Rectal smooth muscle tissue (tissue), 1 donor: ENCODE measurements around the gene PALLD.
A peak's percentile ranks its signal among the peaks of the same experiment; 100 is the strongest.

ENCODE experiments used
- H3K27ac ChIP-seq: one replicate; pipeline ENCODE4 v1.7.0; 2013; ENCODE audit warnings: low read depth, low read length, inconsistent platforms
- H3K27me3 ChIP-seq: one replicate; pipeline ENCODE4 v1.7.0; 2013; ENCODE audit warnings: low read length; ENCODE audit not compliant: control insufficient read depth, insufficient read depth
- H3K36me3 ChIP-seq: one replicate; pipeline ENCODE4 v1.7.0; 2013; ENCODE audit warnings: low read length; ENCODE audit not compliant: control insufficient read depth, insufficient read depth
- H3K4me1 ChIP-seq: one replicate; pipeline ENCODE4 v1.7.0; 2013; ENCODE audit warnings: low read length; ENCODE audit not compliant: control insufficient read depth, insufficient read depth
- H3K4me3 ChIP-seq: one replicate; pipeline ENCODE4 v1.7.0; 2013; ENCODE audit warnings: low read length
- H3K9ac ChIP-seq: one replicate; pipeline ENCODE4 v1.7.0; 2013; ENCODE audit warnings: low read length

The PALLD gene

DNA sequence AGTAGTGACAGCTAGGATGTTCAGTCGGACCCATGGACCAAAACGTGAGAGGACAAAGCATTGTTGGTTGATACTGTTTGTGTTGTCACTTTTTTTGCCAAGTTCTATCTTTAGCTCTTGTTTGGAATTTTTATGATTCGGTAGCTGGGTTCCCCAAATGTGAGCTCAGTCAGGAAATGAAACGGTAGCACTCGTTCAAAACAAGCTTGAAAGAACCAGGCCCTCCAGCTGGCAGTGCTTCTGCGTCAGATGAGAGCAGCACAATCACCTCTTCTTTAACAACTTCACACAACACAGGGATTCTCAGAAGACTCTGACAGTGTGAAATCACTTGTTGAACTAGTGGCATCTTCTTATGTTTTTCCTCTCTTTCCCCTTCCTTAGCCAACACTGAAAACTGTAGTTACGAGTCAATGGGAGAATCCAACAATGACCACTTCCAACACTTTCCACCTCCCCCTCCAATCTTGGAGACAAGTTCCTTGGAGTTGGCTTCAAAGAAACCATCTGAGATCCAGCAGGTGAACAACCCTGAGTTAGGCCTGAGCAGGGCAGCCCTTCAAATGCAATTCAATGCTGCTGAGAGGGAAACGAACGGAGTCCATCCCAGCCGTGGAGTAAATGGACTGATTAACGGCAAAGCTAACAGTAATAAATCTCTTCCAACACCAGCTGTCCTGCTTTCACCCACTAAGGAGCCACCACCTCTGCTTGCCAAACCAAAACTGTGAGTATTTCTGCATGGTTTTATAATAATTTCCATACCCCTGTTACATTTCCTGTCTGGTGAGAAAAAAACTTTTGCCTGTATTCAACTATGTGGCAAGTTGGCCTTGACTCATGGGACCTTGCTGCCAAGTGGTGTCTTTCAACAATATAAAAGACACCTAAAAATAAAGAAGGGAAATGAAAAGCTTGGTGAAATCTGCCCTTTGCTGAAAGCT lies 214.6 kb downstream of the PALLD start:
- Histone ChIP-seq H3K27me3 (no peaks in the 10 kb centered on the region), H3K36me3 (no peaks in the 10 kb centered on the region), H3K4me1 (peaks cover 20% of the 10 kb centered on the region), H3K9ac (no peak overlapping the region), H3K4me3 (no peak overlapping the region), H3K27ac (peak overlapping the region; percentile 87)

DNA sequence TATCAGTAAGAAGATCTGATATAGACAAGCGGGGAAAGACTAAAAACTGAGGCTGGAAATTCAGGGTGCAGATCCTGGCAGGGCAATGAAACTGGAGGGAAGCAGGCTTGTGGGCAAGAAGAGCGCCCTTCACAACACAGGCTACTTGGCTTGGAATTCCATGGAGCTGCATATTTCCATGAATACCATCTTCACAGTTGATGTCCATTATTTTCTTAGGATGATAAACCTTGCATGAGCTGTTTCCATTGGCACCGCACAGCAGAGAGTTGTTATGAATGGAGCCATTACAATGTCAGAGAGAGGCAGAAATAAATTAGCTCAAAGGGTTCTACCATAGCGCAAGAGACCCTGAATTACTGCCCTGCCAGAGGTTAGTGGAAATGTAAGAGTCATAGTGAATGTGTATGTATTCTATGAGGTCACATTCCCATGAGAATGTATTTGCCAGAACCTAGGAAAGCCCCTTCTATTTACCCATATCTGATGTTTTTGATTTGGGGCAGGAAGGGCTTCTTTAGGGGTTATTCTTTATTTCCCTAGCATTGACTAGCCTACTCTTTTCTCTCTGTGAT lies 215.6 kb downstream of the PALLD start:
- Histone ChIP-seq H3K27ac (peak overlapping the region; percentile 87), H3K36me3 (no peaks in the 10 kb centered on the region), H3K4me1 (peaks cover 24% of the 10 kb centered on the region), H3K27me3 (no peaks in the 10 kb centered on the region), H3K4me3 (no peak overlapping the region), H3K9ac (no peak overlapping the region)

DNA sequence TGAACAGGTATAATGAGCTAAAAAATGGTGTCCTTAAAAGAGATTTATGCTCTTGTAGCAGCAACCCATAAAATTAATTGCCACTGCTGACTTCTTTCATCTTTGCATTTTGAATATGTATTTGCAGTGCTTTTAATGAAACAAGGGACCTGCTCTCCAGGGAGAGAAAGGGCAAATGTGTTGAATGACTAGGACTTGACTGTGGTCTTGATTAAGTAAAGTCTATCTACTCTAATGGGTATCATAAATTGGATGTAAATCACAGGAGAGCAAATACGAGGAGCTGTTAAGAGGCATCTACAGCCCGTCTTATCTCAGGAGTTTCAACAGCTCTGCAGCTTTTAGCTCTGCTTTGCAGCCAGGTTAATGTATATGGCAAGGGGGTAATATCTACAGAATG lies 216.4 kb downstream of the PALLD start:
- no peak overlapping the region for H3K9ac ChIP-seq
- H3K4me1 ChIP-seq: peaks cover 30% of the 10 kb centered on the region
- H3K4me3 ChIP-seq: no peak overlapping the region
- H3K36me3 ChIP-seq: no peaks in the 10 kb centered on the region
- H3K27ac ChIP-seq: peak overlapping the region; percentile 87
- no peaks in the 10 kb centered on the region for H3K27me3 ChIP-seq

DNA sequence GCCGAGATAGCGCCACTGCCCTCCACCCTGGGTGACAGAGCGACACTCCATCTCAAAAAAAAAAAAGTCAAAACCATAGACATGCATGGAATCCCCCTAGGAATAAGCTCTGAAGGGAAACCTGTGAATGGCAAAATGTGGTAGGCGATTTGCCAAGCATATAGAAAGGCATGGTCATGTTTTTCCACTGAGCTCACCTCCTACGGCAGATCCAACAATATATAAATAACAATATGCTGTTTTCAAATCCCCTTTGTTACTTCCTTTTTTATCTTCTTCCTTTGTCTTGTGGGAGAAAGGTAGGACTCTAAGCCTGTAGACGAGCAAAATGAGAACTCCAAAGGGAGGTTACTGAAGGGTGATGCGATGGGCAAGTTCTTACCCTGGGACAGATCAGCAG lies 219.0 kb downstream of the PALLD start:
- H3K4me3 ChIP-seq: no peak overlapping the region
- H3K4me1 ChIP-seq: peaks cover 26% of the 10 kb centered on the region
- H3K36me3 ChIP-seq: no peaks in the 10 kb centered on the region
- H3K9ac ChIP-seq: no peak overlapping the region
- peak overlapping the region; percentile 41 for H3K27ac ChIP-seq
- no peaks in the 10 kb centered on the region for H3K27me3 ChIP-seq

DNA sequence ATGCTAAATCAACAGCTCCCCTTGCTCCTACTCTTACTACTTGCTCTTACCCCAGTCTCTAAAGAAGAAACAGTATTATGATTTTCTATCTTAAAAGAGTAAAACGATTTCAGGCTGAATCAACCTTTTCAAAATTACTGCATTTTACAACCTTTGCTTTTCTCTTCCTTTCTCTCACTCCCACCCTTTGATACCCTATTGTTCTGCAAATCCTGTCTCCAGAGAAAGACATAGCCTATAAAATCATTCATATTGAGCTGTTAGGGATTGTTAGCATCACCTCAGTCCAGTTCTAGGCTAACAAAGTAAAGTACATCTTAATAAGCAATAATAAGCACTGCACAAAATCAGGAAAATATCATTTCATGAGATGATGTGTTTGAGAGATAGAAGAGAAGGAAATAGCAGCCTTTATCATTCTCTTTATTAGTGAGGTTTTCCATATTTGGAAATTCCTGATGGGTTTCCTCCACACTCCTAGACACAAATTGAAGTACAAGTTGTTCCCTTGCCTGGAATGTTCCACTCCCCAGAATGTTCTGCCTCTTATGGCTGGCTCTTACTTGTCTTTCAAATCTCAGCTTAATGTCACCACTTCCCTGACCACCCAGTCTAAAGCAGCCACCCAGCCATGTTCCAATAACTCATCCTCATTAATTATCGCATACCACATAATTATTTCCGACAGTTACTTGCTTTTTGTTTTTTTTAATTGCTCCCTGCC lies 219.7 kb downstream of the PALLD start:
- Histone ChIP-seq H3K27me3 (no peaks in the 10 kb centered on the region), H3K4me1 (peaks cover 21% of the 10 kb centered on the region), H3K9ac (no peak overlapping the region), H3K4me3 (no peak overlapping the region), H3K27ac (peak overlapping the region; percentile 67), H3K36me3 (no peaks in the 10 kb centered on the region)

DNA sequence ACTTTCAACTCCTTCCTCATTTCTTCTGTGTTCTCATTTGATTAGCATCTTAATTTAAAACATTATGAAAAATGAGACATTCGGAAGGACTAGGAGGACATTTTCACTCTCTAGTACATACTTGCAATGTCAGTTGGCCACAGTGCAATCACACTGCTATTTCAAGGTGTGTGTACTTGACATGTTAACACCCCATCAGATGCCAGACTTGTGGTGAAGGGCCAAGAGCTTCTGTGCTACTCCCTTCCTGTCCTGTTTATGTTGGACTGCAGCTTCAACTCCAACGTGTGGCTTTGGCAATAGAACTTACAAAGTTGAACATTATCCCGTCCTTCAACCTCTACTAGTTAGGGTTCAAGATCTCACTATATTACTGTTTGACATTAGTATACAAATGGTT lies 221.0 kb downstream of the PALLD start:
- Histone ChIP-seq H3K27me3 (no peaks in the 10 kb centered on the region), H3K4me1 (peaks cover 13% of the 10 kb centered on the region), H3K4me3 (no peak overlapping the region), H3K27ac (peak overlapping the region; percentile 67), H3K9ac (no peak overlapping the region), H3K36me3 (no peaks in the 10 kb centered on the region)

DNA sequence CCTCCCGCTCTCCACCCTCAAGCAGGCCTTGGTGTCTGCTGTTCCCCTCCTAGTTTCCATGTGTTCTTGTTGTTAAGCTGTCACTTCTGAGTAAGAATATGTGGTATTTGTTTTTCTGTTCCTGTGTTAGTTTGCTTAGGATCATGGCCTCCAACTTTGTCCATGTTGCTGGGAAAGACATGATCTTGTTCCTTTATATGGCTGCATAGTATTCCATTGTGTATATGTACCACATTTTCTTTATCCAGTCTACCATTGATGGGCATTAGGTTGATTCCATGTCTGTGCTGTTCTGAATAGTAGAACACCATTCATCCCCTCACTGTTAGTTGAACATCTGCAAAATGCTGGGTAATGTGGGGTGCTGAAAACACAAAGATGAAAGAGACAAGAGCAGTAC lies 222.9 kb downstream of the PALLD start:
- Histone ChIP-seq H3K4me1 (peaks cover 13% of the 10 kb centered on the region), H3K4me3 (no peak overlapping the region), H3K27ac (no peak overlapping the region), H3K36me3 (no peaks in the 10 kb centered on the region), H3K27me3 (no peaks in the 10 kb centered on the region), H3K9ac (no peak overlapping the region)

DNA sequence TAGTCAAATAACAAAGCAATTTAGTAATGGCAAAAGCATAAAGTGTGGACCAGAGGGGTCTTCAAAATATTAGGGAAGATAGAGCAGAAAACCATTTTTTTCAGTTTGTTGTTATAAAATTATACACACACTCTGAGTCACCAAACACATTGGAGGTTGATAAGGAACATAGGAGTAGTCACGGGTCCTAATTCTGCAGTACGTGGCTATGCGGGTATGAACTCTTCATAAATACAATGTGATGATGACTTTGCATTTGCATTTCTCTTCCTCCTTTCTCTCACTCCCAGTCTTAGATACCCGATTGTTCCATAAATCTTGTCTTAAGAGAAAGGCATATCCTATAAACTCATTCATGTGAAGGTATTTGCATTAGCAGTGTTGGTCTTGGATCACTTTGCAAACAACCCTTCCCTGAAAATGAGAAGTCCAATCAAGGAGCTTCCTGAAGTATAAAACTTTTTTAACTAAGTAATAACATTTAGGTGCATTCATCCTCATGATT lies 223.6 kb downstream of the PALLD start:
- no peak overlapping the region for H3K27ac ChIP-seq
- no peak overlapping the region for H3K9ac ChIP-seq
- no peaks in the 10 kb centered on the region for H3K27me3 ChIP-seq

DNA sequence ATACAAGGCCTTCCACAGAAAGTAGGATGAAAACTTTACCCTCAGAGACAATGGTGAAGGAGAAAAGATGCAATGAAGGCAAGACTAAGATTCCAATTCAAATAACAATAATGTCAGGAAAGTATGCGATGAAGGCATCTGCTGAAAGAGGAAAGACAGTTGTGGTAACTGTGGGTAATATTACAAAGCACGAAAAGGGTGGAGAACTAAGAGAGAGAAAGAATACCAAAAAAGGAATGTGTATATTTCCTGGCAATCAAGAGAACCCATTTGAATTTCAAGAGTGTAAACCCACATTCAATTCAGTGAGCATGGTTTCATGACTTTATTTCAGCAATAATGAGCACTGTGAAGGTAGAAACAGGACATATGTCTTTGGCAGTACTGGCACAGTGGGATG lies 225.5 kb downstream of the PALLD start:
- Histone ChIP-seq H3K36me3 (no peaks in the 10 kb centered on the region), H3K27ac (no peak overlapping the region), H3K9ac (no peak overlapping the region), H3K27me3 (no peaks in the 10 kb centered on the region), H3K4me3 (no peak overlapping the region), H3K4me1 (peaks cover 8% of the 10 kb centered on the region)

More for the DNA sequence above, 223.6 kb downstream of the PALLD start:
- H3K4me3 ChIP-seq: no peak overlapping the region
- H3K36me3 ChIP-seq: no peaks in the 10 kb centered on the region
- H3K4me1 ChIP-seq: peaks cover 13% of the 10 kb centered on the region

DNA sequence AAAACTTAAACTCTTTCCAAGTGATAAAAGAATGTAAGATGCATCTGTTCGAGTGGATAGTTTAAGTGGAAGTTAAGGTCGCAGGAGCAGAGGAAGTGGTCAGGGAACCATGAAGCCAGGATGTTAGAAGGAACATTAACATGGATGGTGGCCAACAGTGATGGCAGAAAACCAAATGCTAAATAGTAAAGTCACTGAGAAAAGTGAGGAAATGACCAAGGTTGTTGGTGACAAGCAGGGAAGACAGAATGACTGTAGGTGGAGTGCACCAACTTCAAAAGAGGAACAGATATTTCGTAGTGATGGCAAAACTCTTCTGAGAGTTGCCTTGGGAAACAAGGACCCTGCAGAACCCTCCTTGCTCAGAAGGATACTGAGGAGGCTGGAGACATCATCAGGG lies 226.2 kb downstream of the PALLD start:
- no peaks in the 10 kb centered on the region for H3K36me3 ChIP-seq
- no peak overlapping the region for H3K27ac ChIP-seq
- H3K27me3 ChIP-seq: no peaks in the 10 kb centered on the region
- no peak overlapping the region for H3K4me3 ChIP-seq
- H3K9ac ChIP-seq: no peak overlapping the region
- peaks cover 3% of the 10 kb centered on the region for H3K4me1 ChIP-seq

DNA sequence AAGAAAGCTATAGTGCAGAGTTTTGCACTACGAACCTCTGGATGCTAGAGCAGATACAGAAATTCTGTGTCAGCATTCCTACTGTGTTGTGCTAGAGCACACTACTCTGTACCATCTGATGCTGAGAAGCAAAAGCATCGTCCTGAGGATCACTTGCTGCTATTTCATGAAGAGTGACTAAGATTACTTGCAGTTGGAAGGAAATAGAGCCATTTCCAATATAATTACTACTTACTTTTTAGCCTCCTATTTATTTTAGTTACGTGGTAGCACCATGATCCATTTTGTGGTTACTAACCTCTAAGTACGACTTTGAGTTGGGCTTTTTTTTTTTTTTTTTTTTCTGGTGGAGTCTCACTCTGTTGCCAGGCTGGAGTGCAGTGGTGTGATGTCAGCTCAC lies 226.7 kb downstream of the PALLD start:
- Histone ChIP-seq H3K27me3 (no peaks in the 10 kb centered on the region), H3K4me1 (no peaks in the 10 kb centered on the region), H3K4me3 (no peak overlapping the region), H3K36me3 (no peaks in the 10 kb centered on the region), H3K27ac (no peak overlapping the region), H3K9ac (no peak overlapping the region)

DNA sequence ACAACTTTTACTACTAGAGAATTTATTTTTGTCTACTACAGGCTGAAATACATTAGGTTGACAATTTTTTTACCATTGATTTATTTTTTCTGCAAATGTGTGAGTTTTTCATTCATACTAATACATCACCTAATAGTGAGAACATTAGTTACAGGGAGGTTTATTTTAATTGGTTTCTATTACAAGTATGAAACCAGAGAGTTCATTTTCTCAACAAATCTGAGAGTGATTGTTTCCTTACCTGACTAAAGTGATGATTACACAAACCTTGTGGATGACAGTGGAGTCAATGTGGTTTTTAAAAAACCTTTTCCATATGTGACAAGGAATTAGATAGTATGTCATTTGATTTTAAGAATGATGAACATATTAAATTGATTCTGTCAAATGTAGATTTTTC lies 227.4 kb downstream of the PALLD start:
- no peaks in the 10 kb centered on the region for H3K27me3 ChIP-seq
- H3K4me1 ChIP-seq: no peaks in the 10 kb centered on the region
- H3K27ac ChIP-seq: no peak overlapping the region

More for the DNA sequence above, 227.4 kb downstream of the PALLD start:
- Histone ChIP-seq H3K4me3 (no peak overlapping the region), H3K9ac (no peak overlapping the region), H3K36me3 (no peaks in the 10 kb centered on the region)
